DOHH2 (cell line): Measurements from ENCODE around the gene IFITM2.

ENCODE experiments used
- CTCF ChIP-seq: fragments of 200-600 bp; sonication (generic); IDR thresholded peaks from one replicate; pipeline ENCODE4 v1.5.1; 2014; ENCODE audit warnings: antibody characterized with exemption, mild to moderate bottlenecking, low read depth, low read length; ENCODE audit not compliant: poor library complexity, severe bottlenecking
- EZH2phosphoT487 ChIP-seq: fragments of 200-600 bp; sonication (generic); IDR thresholded peaks from 2 replicates; pipeline ENCODE4 v1.6.1; 2017; ENCODE audit warnings: borderline replicate concordance, mild to moderate bottlenecking, antibody characterized with exemption, low read length, moderate library complexity, mixed read lengths

GRCh38 chr11:293852-294661 lies 13.6 kb upstream of the IFITM2 start:
- TF ChIP-seq CTCF = no peak
- TF ChIP-seq EZH2phosphoT487 = no peak
